GM12872 (cell line): ENCODE data around the gene RMND5B.
A peak's percentile ranks its signal among the peaks of the same experiment; 100 is the strongest.

Experiments used
- TF ChIP-seq, protein P1 (sequence below): IDR thresholded peaks from 3 replicates; pipeline ENCODE4 v1.5.1; 2011; ENCODE audit warnings: low read depth, mild to moderate bottlenecking, low read length, moderate library complexity; ENCODE audit not compliant: insufficient read depth

Gene RMND5B

DNA sequence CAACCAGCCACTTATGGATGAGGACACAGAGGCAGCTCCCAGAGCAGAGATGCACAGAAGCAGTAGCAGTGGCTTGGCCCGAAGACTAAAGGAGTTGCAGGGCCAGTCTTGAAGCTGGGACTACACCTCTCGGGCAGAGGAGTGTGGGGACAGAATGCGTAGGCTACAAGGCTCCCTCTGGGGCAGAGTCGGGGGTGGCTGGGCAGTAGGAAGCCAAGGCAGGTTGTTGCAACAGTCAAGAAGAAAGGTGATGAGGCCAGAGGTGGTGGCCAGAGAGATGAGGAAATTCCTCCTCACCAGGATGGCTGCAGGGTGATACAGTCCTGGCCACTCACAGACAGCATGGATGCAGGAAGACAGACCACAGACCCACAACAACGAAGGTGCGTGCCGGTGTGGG, 22.4 kb upstream of the RMND5B start:
- TF ChIP-seq, protein P1, sequence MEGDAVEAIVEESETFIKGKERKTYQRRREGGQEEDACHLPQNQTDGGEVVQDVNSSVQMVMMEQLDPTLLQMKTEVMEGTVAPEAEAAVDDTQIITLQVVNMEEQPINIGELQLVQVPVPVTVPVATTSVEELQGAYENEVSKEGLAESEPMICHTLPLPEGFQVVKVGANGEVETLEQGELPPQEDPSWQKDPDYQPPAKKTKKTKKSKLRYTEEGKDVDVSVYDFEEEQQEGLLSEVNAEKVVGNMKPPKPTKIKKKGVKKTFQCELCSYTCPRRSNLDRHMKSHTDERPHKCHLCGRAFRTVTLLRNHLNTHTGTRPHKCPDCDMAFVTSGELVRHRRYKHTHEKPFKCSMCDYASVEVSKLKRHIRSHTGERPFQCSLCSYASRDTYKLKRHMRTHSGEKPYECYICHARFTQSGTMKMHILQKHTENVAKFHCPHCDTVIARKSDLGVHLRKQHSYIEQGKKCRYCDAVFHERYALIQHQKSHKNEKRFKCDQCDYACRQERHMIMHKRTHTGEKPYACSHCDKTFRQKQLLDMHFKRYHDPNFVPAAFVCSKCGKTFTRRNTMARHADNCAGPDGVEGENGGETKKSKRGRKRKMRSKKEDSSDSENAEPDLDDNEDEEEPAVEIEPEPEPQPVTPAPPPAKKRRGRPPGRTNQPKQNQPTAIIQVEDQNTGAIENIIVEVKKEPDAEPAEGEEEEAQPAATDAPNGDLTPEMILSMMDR = no peak

DNA sequence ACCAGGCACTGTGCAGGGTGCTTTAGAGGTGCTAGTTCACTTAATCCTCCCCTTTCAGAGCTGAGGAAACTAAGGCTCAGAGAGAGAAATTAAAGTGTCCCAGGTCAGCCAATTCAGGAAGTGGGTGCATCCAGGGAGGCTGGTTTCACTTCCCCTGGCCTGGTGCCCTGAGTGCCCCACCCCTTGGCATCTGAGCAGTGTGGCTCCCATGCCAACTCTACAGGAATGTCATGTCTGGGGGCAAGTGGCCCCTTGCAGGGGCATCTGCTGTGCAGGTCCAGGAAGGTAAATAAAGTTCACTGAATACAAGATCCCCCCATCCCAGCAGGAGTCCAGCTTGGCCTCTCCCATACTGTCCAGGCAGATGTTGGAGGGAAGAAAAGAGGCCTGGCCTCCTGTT, 21.8 kb upstream of the RMND5B start:
- TF ChIP-seq, protein P1 = no peak

DNA sequence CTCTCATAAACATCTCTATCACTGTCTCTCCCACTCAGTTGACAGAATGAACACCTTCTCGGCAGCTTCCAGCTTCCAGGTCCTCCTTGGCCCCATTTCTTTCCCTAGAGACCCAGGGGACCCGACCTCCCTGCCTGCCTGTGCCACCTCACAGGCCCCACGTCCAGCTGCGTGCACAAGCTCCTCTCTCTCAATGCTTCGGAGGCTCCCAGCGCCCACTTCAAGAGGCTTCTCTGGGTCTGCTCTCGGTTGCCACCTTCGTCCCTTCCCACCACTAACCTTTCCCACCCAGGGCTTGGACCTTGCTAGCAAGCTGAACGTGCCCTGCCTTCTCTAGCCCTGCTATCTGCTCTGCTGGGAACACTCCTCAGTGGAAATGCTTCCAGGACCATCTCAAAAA, 20.3 kb upstream of the RMND5B start:
- TF ChIP-seq, protein P1 = no peak

DNA sequence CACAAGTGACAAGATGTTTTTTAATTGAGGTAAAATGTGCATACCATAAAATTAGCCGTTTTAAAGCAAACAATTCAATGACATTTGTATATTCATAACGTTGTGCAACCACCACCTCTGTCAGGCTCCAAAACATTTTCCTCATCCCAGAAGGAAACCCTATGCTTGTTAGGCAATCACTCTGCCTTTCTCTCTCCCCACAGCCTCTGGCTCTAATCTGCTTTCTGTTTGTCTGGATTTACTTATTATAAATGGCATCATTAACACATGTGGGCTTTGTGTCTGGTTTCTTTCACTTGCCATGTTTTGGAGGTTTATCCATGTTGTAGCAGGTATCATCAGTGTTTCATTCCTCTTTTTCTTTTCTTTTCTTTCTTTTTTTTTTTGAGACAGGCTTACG, 18.9 kb upstream of the RMND5B start:
- TF ChIP-seq, protein P1 = no peak

DNA sequence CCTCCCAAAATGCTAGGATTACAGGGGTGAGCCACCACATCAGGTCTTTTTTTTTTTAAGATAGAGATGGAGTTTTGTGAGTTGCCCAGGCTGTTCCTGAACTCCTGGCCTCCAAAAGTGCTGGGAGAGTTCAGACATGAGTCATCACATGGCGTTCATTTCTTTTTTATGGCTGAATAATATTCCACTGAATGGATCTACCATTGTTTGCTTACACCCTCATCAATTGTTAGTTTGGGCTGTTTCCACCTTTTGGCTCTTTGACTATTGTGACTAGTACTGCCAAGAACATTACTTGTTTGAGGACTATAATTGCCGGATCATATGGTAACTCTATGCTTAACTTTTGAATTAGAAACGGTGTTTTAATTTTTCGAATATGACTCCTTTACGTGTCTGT, 18.3 kb upstream of the RMND5B start:
- TF ChIP-seq, protein P1 = no peak

DNA sequence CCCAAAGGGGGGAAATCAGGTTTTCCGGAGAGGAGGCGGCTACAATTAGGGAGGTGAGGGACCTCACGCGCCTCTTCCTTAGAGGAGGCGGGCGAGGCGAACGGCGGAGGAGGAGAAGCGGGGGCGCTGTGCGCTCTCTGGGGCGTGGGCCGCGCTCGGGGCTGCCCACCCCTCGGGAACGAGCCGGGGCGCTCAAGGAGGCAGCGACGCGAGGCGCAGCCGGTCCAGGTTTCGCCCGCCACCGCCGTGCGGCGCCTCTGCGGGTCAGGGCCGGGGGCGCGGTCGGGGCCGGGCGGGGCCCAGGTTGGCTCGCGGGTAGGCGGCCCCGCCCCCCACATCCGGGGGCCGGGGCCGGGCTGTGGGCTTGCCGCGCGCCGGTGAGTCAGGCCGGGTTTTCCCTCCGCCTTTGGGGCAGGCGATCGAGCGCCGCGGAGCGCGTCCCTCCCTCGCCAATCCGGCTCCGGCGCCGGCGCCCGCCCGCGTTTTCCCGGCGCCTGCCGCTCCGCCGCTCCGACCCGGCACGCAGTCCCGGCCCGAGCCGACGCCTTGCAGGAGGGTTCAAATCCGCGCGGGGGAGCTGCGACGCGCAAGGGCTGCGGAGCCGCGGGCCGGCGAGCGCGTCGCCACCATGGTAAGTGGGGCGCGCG, 17.6 kb upstream of the RMND5B start, which contains the start of gene N4BP3:
N4BP3 (plus strand) TSS at position 392 of the 647 bp plus-strand sequence. CDS start 6,052 bp downstream, outside the sequence.
- TF ChIP-seq, protein P1 = peak; percentile 15; the same call in 1 of the 3 replicates

DNA sequence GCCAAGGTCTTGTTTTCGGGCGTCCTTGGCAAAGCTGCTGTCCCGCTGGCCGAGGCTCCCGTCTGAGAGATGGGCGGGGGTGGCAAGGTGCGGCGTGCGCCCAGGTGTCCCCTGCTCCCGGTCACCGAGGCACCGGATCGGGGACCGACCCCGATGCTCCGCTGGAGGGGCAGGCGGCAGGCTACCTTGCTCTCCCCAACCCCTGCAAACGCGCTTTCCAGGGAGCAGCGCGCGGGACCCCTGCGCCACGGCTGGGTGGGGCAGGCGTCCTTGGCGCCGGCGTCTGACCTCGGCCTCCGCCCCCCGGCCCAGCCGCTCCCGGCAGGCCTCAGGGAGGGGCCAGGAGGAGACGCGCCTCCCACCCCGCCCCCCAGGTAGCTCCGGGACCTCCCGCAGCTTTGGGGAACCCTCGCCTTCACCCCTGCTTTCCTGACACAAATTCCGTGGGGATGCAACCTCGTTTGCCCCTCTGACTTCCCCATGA, 16.9 kb upstream of the RMND5B start:
- TF ChIP-seq, protein P1 = no peak
